ENCODE measurements around the gene RGS7. TPM values are rescaled to one million over a fixed set of nuclear protein-coding genes. Genes with fewer than 3 reads are reported as not detected.

Gene RGS7
- total RNA-seq, 1 donor from 2014 or later, result not detected

- Histone ChIP-seq H3K4me1 (no peaks in the 10 kb centered on the region), H3K27me3 (no peaks in the 10 kb centered on the region), H3K36me3 (no peaks in the 10 kb centered on the region), H3K9me3 (no peaks in the 10 kb centered on the region), H3K4me3 (no peak overlapping the region), H3K27ac (no peak overlapping the region)
- no peak for DNase-seq (ENCODE audit: extremely low spot score in 2 of 2)
- TF ChIP-seq POLR2AphosphoS5 (IDR thresholded peaks at IDR 0.05; ENCODE audit: insufficient read depth in 1 of 2, low read depth in 1 of 2), result no peak
- TF ChIP-seq, protein P1, sequence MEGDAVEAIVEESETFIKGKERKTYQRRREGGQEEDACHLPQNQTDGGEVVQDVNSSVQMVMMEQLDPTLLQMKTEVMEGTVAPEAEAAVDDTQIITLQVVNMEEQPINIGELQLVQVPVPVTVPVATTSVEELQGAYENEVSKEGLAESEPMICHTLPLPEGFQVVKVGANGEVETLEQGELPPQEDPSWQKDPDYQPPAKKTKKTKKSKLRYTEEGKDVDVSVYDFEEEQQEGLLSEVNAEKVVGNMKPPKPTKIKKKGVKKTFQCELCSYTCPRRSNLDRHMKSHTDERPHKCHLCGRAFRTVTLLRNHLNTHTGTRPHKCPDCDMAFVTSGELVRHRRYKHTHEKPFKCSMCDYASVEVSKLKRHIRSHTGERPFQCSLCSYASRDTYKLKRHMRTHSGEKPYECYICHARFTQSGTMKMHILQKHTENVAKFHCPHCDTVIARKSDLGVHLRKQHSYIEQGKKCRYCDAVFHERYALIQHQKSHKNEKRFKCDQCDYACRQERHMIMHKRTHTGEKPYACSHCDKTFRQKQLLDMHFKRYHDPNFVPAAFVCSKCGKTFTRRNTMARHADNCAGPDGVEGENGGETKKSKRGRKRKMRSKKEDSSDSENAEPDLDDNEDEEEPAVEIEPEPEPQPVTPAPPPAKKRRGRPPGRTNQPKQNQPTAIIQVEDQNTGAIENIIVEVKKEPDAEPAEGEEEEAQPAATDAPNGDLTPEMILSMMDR (IDR thresholded peaks at IDR 0.05), result no peak
- no peak for TF ChIP-seq POLR2A (IDR thresholded peaks at IDR 0.05)
- intact Hi-C loops (cut with DNase I), result no loop called here
Measured at GRCh38 chr1:241077386-241078147, 279.4 kb downstream of the RGS7 start.

GRCh38 chr1:241074507-241074906 lies 282.5 kb downstream of the RGS7 start:
- Histone ChIP-seq H3K4me1 (no peaks in the 10 kb centered on the region), H3K27me3 (no peaks in the 10 kb centered on the region), H3K36me3 (no peaks in the 10 kb centered on the region), H3K9me3 (no peaks in the 10 kb centered on the region), H3K4me3 (no peak overlapping the region), H3K27ac (no peak overlapping the region)
- DNase-seq (ENCODE audit: extremely low spot score in 2 of 2), result no peak
- intact Hi-C loops (cut with DNase I), result no loop called here
- TF ChIP-seq POLR2A (IDR thresholded peaks at IDR 0.05) (no peak), POLR2AphosphoS5 (IDR thresholded peaks at IDR 0.05; ENCODE audit: insufficient read depth in 1 of 2, low read depth in 1 of 2) (no peak)
- TF ChIP-seq, protein P1 (IDR thresholded peaks at IDR 0.05), result no peak

- TF ChIP-seq, protein P1 (IDR thresholded peaks at IDR 0.05), result no peak
- TF ChIP-seq POLR2A (IDR thresholded peaks at IDR 0.05) (no peak), POLR2AphosphoS5 (IDR thresholded peaks at IDR 0.05; ENCODE audit: insufficient read depth in 1 of 2, low read depth in 1 of 2) (no peak)
- H3K27me3 ChIP-seq, result no peaks in the 10 kb centered on the region
- intact Hi-C loops (cut with DNase I), result no loop called here
- DNase-seq (ENCODE audit: extremely low spot score in 2 of 2), result no peak
- H3K4me1 ChIP-seq, result no peaks in the 10 kb centered on the region
- no peak overlapping the region for H3K27ac ChIP-seq
- no peak overlapping the region for H3K4me3 ChIP-seq
- no peaks in the 10 kb centered on the region for H3K36me3 ChIP-seq
- H3K9me3 ChIP-seq, result no peaks in the 10 kb centered on the region
Measured at GRCh38 chr1:241068359-241068758, 288.6 kb downstream of the RGS7 start.

DNA sequence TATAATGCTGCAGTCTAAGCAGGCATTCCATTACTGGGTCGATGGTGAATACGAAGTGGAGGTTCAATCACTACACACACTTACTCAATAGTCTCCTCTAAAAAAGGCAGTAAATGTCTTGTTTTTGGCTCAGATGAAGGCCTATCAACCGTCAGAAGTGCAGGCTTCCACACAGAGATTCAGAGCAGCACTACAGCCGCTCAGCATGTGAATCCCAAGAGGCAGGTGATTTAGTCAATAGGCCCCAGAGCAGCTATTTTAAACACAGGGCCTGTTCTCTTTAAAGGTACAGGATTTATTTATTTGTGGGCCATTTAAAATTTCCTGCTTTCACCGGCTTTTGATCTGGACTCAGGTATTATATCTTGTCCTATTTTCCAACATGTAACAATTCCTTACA lies 293.7 kb downstream of the RGS7 start:
- Histone ChIP-seq H3K9me3 (no peaks in the 10 kb centered on the region), H3K4me1 (no peaks in the 10 kb centered on the region), H3K27me3 (no peaks in the 10 kb centered on the region), H3K4me3 (no peak overlapping the region), H3K36me3 (no peaks in the 10 kb centered on the region), H3K27ac (no peak overlapping the region)
- no peak for DNase-seq (ENCODE audit: extremely low spot score in 2 of 2)
- intact Hi-C loops (cut with DNase I), result no loop called here
- TF ChIP-seq, protein P1 (IDR thresholded peaks at IDR 0.05), result no peak
- no peak for TF ChIP-seq POLR2A (IDR thresholded peaks at IDR 0.05)
- no peak for TF ChIP-seq POLR2AphosphoS5 (IDR thresholded peaks at IDR 0.05; ENCODE audit: insufficient read depth in 1 of 2, low read depth in 1 of 2)

GRCh38 chr1:241061062-241061461 lies 295.9 kb downstream of the RGS7 start:
- Histone ChIP-seq H3K36me3 (no peaks in the 10 kb centered on the region), H3K27ac (no peak overlapping the region), H3K4me1 (no peaks in the 10 kb centered on the region), H3K27me3 (no peaks in the 10 kb centered on the region), H3K4me3 (no peak overlapping the region), H3K9me3 (no peaks in the 10 kb centered on the region)
- no peak for DNase-seq (ENCODE audit: extremely low spot score in 2 of 2)
- TF ChIP-seq, protein P1 (IDR thresholded peaks at IDR 0.05), result no peak
- TF ChIP-seq POLR2AphosphoS5 (IDR thresholded peaks at IDR 0.05; ENCODE audit: insufficient read depth in 1 of 2, low read depth in 1 of 2) (no peak), POLR2A (IDR thresholded peaks at IDR 0.05) (no peak)
- intact Hi-C loops (cut with DNase I), result no loop called here

Data from vagina (tissue), 2 donors.